Panc1 (cell line): ENCODE results near the gene PLCXD1. TPM values are rescaled to one million over a fixed set of nuclear protein-coding genes. Genes with fewer than 3 reads are reported as not detected.

Experiments
- ATAC-seq: fragments of 200-7000 bp; cut with Tn5 transposase; 2 replicates; pipeline ENCODE4 v1.9.1; 2020; ENCODE audit warnings: mild to moderate bottlenecking, moderate library complexity
- BruUV-seq: library from RNA; stranded (reverse); fragments of 400-500 nt; replicated peaks from 2 replicates; lab custom pipeline; 2021; lab: Mats Ljungman, UMichigan
- CTCF ChIA-PET: fragments of 300-600 bp; sonication (Branson Sonifier 250); formaldehyde crosslinking; loops from one replicate; lab custom pipeline; 2022; ENCODE audit warnings: antibody characterized with exemption; lab: Charles Lee
- POLR2A ChIA-PET: fragments of 300-600 bp; sonication (Branson Sonifier 250); formaldehyde crosslinking; loops from one replicate; lab custom pipeline; 2022; ENCODE audit warnings: antibody characterized with exemption; lab: Charles Lee
- DNase-seq: peaks from one replicate; pipeline ENCODE4 v3.0.0-alpha.2; 2010; ENCODE audit warnings: low read depth, low spot score
- H3K27ac ChIP-seq: 2 replicates; pipeline ENCODE4 v1.5.1; 2011; ENCODE audit warnings: mild to moderate bottlenecking, low read length, inconsistent platforms
- H3K27me3 ChIP-seq: fragments of 200-500 bp; sonication (Bioruptor generic); 2 replicates; pipeline ENCODE4 v1.6.0; 2014; ENCODE audit warnings: low read length, inconsistent platforms; ENCODE audit not compliant: control insufficient read depth, insufficient read depth
- H3K36me3 ChIP-seq: fragments of 200-500 bp; sonication (Bioruptor generic); 2 replicates; pipeline ENCODE4 v1.5.1; 2014; ENCODE audit warnings: inconsistent platforms, mild to moderate bottlenecking, low read length, moderate library complexity; ENCODE audit not compliant: control insufficient read depth, insufficient read depth
- H3K4me1 ChIP-seq: 2 replicates; pipeline ENCODE4 v1.5.1; 2011; ENCODE audit warnings: inconsistent platforms, mild to moderate bottlenecking, low read length, moderate library complexity; ENCODE audit not compliant: control insufficient read depth, insufficient read depth
- H3K4me3 ChIP-seq, 2 experiments: 2 replicates each; pipeline ENCODE4 v1.5.1; 2011 to 2012; ENCODE audit warnings: low read depth in 2 of 2, low read length in 2 of 2, mild to moderate bottlenecking in 2 of 2, inconsistent platforms in 1 of 2, moderate library complexity in 1 of 2
- H3K9me3 ChIP-seq: fragments of 200-500 bp; sonication (Bioruptor generic); 2 replicates; pipeline ENCODE4 v1.5.1; 2014; ENCODE audit warnings: low read depth, mild to moderate bottlenecking, inconsistent platforms, low read length, moderate library complexity; ENCODE audit not compliant: control insufficient read depth, insufficient read depth
- CTCF ChIP-seq: fragments of 450-650 bp; IDR thresholded peaks from 2 replicates; pipeline ENCODE4 v1.5.1; 2017; ENCODE audit warnings: mild to moderate bottlenecking
- POLR2AphosphoS5 ChIP-seq: IDR thresholded peaks from 2 replicates; pipeline ENCODE4 v1.6.1; 2012; ENCODE audit warnings: mild to moderate bottlenecking, low read depth, low read length, moderate library complexity
- REST ChIP-seq, 2 experiments: IDR thresholded peaks; 2 replicates each; pipeline ENCODE4 v1.6.1; 2011 to 2012; ENCODE audit warnings: low read depth in 2 of 2, control low read depth in 1 of 2, low read length in 1 of 2, mild to moderate bottlenecking in 1 of 2, moderate library complexity in 1 of 2; ENCODE audit not compliant: insufficient read depth in 1 of 2
- SIN3A ChIP-seq: IDR thresholded peaks from 2 replicates; pipeline ENCODE4 v1.6.1; 2012; ENCODE audit warnings: low read depth, mild to moderate bottlenecking, low read length, moderate library complexity, borderline replicate concordance; ENCODE audit not compliant: insufficient read depth
- TCF7L2 ChIP-seq: IDR thresholded peaks from 2 replicates; pipeline ENCODE4 v1.6.1; 2011; ENCODE audit warnings: mild to moderate bottlenecking, low read depth, low read length, inconsistent platforms
- in situ Hi-C: cut with HindIII; loops from 2 replicates; pipeline ENCODE4 v1.10.0; 2016; ENCODE audit warnings: low sequenced_read_pairs, low pct_unique_long_range_greater_than_20kb
- intact Hi-C: fragments of 100-400 bp; cut with micrococcal nuclease; formaldehyde crosslinking; loops from one replicate; pipeline ENCODE4 v1.10.0; 2022; ENCODE audit not compliant: unreplicated experiment
- total RNA-seq: library from RNA; stranded (reverse); gene quantifications from one replicate; pipeline ENCODE4 v1.2.1, GENCODE V29; 2021; ENCODE audit not compliant: unreplicated experiment

PLCXD1 gene
- total RNA-seq, 1 experiment from 2014 or later: 54.9 TPM

- no peaks in the 10 kb centered on the region for H3K9me3 ChIP-seq
- no peaks in the 10 kb centered on the region for H3K36me3 ChIP-seq
- ChIA-PET CTCF (no interaction called here), POLR2A (no interaction called here)
- ATAC-seq: no peak
- no peak overlapping the region for H3K4me3 ChIP-seq
- BruUV-seq: no TSS peak
- H3K4me1 ChIP-seq: no peaks in the 10 kb centered on the region
- in situ Hi-C loops (no loop called here), intact Hi-C loops (no loop called here)
- no peak for DNase-seq
- no peak overlapping the region for H3K27ac ChIP-seq
- no peaks in the 10 kb centered on the region for H3K27me3 ChIP-seq
- TF ChIP-seq CTCF (no peak), SIN3A (no peak), REST (IDR thresholded peaks at IDR 0.05; ENCODE audit: insufficient read depth in 1 of 2, low read depth in 2 of 2, low read length in 1 of 2) (no peak), TCF7L2 (no peak), POLR2AphosphoS5 (no peak)
Observed at GRCh38 chrX:332916-333610, 51.9 kb downstream of the PLCXD1 start.

- no peak for TF ChIP-seq REST (IDR thresholded peaks at IDR 0.05; ENCODE audit: insufficient read depth in 1 of 2, low read depth in 2 of 2, low read length in 1 of 2)
- TF ChIP-seq SIN3A: no peak
- no peak for TF ChIP-seq POLR2AphosphoS5
- TF ChIP-seq TCF7L2: no peak
- no peak for TF ChIP-seq CTCF
- in situ Hi-C loops (no loop called here), intact Hi-C loops (no loop called here)
- DNase-seq (no peak), ATAC-seq (no peak)
- Histone ChIP-seq H3K4me1 (no peaks in the 10 kb centered on the region), H3K9me3 (no peaks in the 10 kb centered on the region), H3K4me3 (no peak overlapping the region), H3K36me3 (no peaks in the 10 kb centered on the region), H3K27ac (no peak overlapping the region), H3K27me3 (no peaks in the 10 kb centered on the region)
- POLR2A ChIA-PET: no interaction called here
- CTCF ChIA-PET: no interaction called here
- BruUV-seq: no TSS peak
Observed at GRCh38 chrX:333611-334311, 52.6 kb downstream of the PLCXD1 start.
